Activated B cell treated with CpG ODN at 0.5 μM for 24 hours (primary cell): ENCODE measurements around the gene ADARB2. TPM values are rescaled to one million over a fixed set of nuclear protein-coding genes. Genes with fewer than 3 reads are reported as not detected.
"Not testable (repeated sequence)": the region's sequence is repeated elsewhere in the genome, so short reads cannot be mapped to it uniquely, and the experiment has no call there.

Experiments used
- ATAC-seq: fragments of 200-7000 bp; cut with Tn5 transposase; one replicate; pipeline ENCODE4 v1.10.0; 2021; ENCODE audit warnings: low read depth, mild to moderate bottlenecking, moderate library complexity
- CTCF ChIA-PET: fragments of 350-600 bp; sonication (Branson Sonifier 250); formaldehyde crosslinking; loops from one replicate; lab custom pipeline; 2021; ENCODE audit warnings: antibody characterized with exemption; lab: Charles Lee
- POLR2A ChIA-PET: fragments of 350-600 bp; sonication (Branson Sonifier 250); formaldehyde crosslinking; loops from one replicate; lab custom pipeline; 2021; ENCODE audit warnings: antibody characterized with exemption; lab: Charles Lee
- DNase-seq: peaks from one replicate; pipeline ENCODE4 v3.0.0; 2022
- H3K27ac Mint-ChIP-seq: one replicate; pipeline ENCODE4 v1.8.0; 2020; ENCODE audit warnings: mixed read lengths
- H3K27me3 Mint-ChIP-seq: one replicate; pipeline ENCODE4 v1.8.0; 2021; ENCODE audit warnings: mixed read lengths
- H3K36me3 Mint-ChIP-seq: one replicate; pipeline ENCODE4 v1.8.0; 2021; ENCODE audit warnings: low read depth, mixed read lengths
- H3K4me1 Mint-ChIP-seq: one replicate; pipeline ENCODE4 v1.8.0; 2021; ENCODE audit warnings: mixed read lengths
- H3K4me3 Mint-ChIP-seq: one replicate; pipeline ENCODE4 v1.8.0; 2020; ENCODE audit warnings: mild to moderate bottlenecking, mixed read lengths
- H3K9me3 Mint-ChIP-seq: one replicate; pipeline ENCODE4 v1.8.0; 2020; ENCODE audit warnings: mixed read lengths
- intact Hi-C: fragments of 100-400 bp; cut with micrococcal nuclease; formaldehyde crosslinking; loops from one replicate; pipeline ENCODE4 v1.15.1; 2024
- total RNA-seq: library from RNA; stranded (reverse); gene quantifications from 2 replicates; pipeline ENCODE4 v1.2.3, GENCODE V29; 2022
- TF ChIP-seq, protein P1 (sequence below): fragments of 200-600 bp; IDR thresholded peaks from one replicate; pipeline ENCODE4 v1.8.0; 2022; ENCODE audit warnings: antibody characterized with exemption, mild to moderate bottlenecking

The ADARB2 gene
- total RNA-seq, 1 donor from 2014 or later, result 0.11 TPM

DNA sequence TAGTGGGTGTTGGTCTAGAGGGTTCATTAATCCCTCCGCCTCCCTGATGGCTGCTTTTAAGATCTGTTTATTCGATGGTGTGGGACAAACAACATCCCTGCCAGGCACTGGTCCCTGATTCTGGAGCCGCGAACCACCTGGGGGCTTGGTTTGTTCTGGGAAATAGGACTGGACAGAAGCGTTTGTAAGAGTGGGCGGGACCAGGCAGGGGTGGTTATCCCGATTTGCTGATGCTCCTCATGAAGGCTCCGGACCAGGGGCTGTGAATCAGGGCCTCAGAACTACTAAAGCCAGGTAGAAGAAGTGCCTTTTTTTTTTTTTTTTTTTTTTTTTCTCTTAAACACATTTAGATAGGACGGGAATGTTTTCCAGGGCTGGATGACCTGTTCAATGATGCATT lies 407.7 kb downstream of the ADARB2 start:
- POLR2A ChIA-PET, result no interaction called here
- Mint-ChIP-seq H3K4me3 (no peak overlapping the region), H3K27ac (no peak overlapping the region), H3K27me3 (peaks cover 11% of the 10 kb centered on the region), H3K36me3 (no peaks in the 10 kb centered on the region), H3K9me3 (no peaks in the 10 kb centered on the region), H3K4me1 (no peaks in the 10 kb centered on the region)
- DNase-seq (no peak), ATAC-seq (no peak)
- CTCF ChIA-PET, result no interaction called here
- TF ChIP-seq, protein P1, sequence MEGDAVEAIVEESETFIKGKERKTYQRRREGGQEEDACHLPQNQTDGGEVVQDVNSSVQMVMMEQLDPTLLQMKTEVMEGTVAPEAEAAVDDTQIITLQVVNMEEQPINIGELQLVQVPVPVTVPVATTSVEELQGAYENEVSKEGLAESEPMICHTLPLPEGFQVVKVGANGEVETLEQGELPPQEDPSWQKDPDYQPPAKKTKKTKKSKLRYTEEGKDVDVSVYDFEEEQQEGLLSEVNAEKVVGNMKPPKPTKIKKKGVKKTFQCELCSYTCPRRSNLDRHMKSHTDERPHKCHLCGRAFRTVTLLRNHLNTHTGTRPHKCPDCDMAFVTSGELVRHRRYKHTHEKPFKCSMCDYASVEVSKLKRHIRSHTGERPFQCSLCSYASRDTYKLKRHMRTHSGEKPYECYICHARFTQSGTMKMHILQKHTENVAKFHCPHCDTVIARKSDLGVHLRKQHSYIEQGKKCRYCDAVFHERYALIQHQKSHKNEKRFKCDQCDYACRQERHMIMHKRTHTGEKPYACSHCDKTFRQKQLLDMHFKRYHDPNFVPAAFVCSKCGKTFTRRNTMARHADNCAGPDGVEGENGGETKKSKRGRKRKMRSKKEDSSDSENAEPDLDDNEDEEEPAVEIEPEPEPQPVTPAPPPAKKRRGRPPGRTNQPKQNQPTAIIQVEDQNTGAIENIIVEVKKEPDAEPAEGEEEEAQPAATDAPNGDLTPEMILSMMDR, result no peak
- intact Hi-C loops, result loop anchor here (10.0 kb wide), 1 partner anchor 175 kb away; no protein-coding TSS in a partner anchor

DNA sequence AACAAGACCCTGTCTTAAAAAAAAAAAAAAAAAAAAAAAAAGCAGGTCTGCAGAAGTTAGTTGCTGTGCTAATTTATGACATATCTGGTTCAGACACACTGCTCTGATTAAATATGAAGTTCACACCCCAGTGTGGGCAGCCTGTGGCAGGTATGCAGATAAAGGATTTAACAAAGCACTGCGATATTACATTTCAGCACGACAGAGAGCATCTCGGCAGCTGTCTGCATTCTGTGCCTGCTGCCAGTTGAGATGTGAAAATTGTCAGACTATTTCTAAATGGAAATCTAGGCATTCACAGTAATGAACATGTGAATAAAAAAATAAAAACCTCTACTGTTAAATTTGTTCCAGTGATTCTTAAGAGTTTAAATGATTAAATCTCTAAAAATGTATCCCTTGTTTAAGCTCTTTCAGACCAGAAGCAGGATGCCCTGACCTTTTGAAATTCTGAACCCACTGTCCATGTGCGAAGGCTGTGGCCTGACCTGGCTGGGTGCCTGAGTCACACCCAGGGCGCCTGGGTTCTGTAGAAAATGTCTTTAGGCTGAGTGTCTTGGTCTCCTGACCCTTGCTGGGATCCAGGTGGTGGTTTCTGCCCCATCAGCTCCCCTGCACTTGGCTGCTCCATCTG lies 408.2 kb downstream of the ADARB2 start:
- TF ChIP-seq, protein P1, result no peak
- Mint-ChIP-seq H3K4me1 (no peaks in the 10 kb centered on the region), H3K9me3 (no peaks in the 10 kb centered on the region)

DNA sequence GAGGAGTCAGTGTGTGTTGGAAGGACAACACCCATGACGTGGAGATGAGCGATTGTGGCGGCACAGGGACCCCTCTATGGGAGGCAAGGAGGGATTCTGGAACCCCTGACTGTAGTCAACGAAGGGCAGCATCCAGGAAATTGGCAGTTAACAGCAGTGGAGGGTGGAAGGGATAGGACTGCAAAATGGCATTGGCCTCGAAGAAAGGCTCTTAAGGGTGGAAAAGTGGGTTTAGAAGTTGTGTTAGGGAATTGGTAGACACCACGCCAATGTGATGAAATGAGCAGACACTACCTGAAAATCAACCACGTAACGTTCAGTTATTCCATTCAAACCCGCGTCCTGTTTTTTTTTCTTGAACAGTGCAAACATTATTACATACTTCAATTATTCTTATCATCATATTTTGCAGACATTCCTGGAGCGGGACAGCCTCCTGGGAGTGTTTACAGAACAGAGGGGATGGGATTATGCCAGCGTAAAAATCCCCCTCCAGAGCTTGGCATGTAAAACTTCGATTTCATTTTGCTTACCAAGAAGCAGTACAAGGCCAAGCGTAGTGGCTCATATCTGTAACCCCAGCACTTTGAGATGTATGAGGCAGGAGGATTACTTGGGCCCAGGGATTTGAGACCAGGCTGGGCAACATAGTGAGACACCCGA lies 409.0 kb downstream of the ADARB2 start:
- TF ChIP-seq, protein P1, result no peak
- no peak for ATAC-seq
- H3K27ac Mint-ChIP-seq, result no peak overlapping the region

More for the DNA sequence above, 408.2 kb downstream of the ADARB2 start:
- POLR2A ChIA-PET, result no interaction called here
- DNase-seq, result no peak
- no peaks in the 10 kb centered on the region for H3K36me3 Mint-ChIP-seq
- no peak overlapping the region for H3K27ac Mint-ChIP-seq
- H3K4me3 Mint-ChIP-seq, result no peak overlapping the region
- peaks cover 8% of the 10 kb centered on the region for H3K27me3 Mint-ChIP-seq
- no peak for ATAC-seq
- CTCF ChIA-PET, result no interaction called here
- intact Hi-C loops, result loop anchor here (10.0 kb wide), 1 partner anchor 174 kb away; no protein-coding TSS in a partner anchor

DNA sequence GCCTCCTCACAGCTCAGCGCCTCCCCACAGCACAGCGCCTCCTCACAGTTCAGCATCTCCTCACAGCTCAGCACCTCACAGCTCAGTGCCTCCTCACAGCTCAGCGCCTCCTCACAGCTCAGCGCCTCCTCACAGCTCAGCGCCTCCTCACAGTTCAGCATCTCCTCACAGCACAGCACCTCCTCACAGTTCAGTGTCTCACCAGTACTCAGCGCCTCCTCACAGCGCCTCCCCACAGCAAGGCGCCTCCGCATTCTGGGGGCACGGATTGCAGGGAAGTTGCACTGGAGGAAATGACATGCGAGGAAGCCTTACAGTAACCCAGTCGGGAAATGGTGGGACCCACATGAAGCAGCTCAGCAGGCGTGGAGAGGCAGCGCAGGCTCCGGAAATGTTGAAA lies 409.6 kb downstream of the ADARB2 start:
- Mint-ChIP-seq H3K36me3 (no peaks in the 10 kb centered on the region), H3K4me1 (no peaks in the 10 kb centered on the region), H3K27me3 (peaks cover 3% of the 10 kb centered on the region), H3K27ac (no peak overlapping the region), H3K9me3 (no peaks in the 10 kb centered on the region), H3K4me3 (no peak overlapping the region)
- ChIA-PET CTCF (no interaction called here), POLR2A (no interaction called here)
- intact Hi-C loops, result loop anchor here (10.0 kb wide), 1 partner anchor 173 kb away; no protein-coding TSS in a partner anchor
- ATAC-seq, result no peak
- no peak for DNase-seq
- TF ChIP-seq, protein P1, result no peak

More for the DNA sequence above, 409.0 kb downstream of the ADARB2 start:
- Mint-ChIP-seq H3K4me3 (no peak overlapping the region), H3K9me3 (no peaks in the 10 kb centered on the region), H3K36me3 (no peaks in the 10 kb centered on the region), H3K27me3 (peaks cover 3% of the 10 kb centered on the region), H3K4me1 (no peaks in the 10 kb centered on the region)
- CTCF ChIA-PET, result no interaction called here
- DNase-seq, result no peak
- POLR2A ChIA-PET, result no interaction called here
- intact Hi-C loops, result loop anchor here (10.0 kb wide), 1 partner anchor 173 kb away; no protein-coding TSS in a partner anchor

DNA sequence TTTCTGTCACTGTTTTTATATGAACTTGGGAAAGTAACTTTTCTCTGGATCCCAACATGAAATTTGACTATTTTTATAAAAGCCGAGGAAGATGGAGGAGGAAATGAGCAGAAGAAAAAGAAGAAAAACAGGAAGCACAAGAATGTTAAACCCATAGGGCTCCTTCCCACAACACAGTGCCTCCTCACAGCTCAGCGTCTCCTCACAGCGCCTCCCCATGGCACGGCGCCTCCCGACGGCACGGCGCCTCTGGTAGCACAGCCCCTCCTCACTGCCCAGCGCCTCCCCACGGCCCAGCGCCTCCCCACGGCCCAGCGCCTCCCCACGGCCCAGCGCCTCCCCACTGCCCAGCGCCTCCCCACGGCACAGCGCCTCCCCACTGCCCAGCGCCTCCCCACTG lies 410.8 kb downstream of the ADARB2 start:
- H3K27me3 Mint-ChIP-seq, H3K4me1 Mint-ChIP-seq, ATAC-seq, H3K27ac Mint-ChIP-seq, H3K4me3 Mint-ChIP-seq, DNase-seq, H3K36me3 Mint-ChIP-seq, CTCF ChIA-PET, H3K9me3 Mint-ChIP-seq, POLR2A ChIA-PET: not testable (repeated sequence)
- intact Hi-C loops, result loop anchor here (10.0 kb wide), 1 partner anchor 172 kb away; no protein-coding TSS in a partner anchor
